Right atrium auricular region (tissue), 2 donors: ENCODE data around the gene SNX19. TPM values are rescaled to one million over a fixed set of nuclear protein-coding genes. Genes with fewer than 3 reads are reported as not detected.

ENCODE experiments used
- DNase-seq: peaks from one replicate; pipeline ENCODE4 v3.0.0-alpha.2; 2019; ENCODE audit warnings: low spot score
- H3K27ac ChIP-seq, 2 donors: fragments of 200-600 bp; sonication (generic); 1 replicate in 1 of 2; 2 replicates in 1 of 2; pipeline ENCODE4 v1.5.1; 2016 to 2019
- H3K27me3 ChIP-seq, 2 donors: fragments of 200-600 bp; sonication (generic); one replicate each; pipeline versions ENCODE4 v1.5.1 to v1.6.0; 2017 to 2019
- H3K36me3 ChIP-seq: fragments of 200-600 bp; sonication (generic); one replicate; pipeline ENCODE4 v1.5.1; 2016
- H3K4me1 ChIP-seq, 2 donors: fragments of 200-600 bp; sonication (generic); one replicate each; pipeline versions ENCODE4 v1.5.1 to v1.6.0; 2017 to 2019
- H3K4me3 ChIP-seq, 2 donors: fragments of 200-600 bp; sonication (generic); 1 replicate in 1 of 2; 2 replicates in 1 of 2; pipeline ENCODE4 v1.5.1; 2017 to 2019; ENCODE audit warnings: mild to moderate bottlenecking in 1 of 2, moderate library complexity in 1 of 2
- H3K9me3 ChIP-seq, 2 donors: fragments of 200-600 bp; sonication (generic); one replicate each; pipeline ENCODE4 v1.5.1; 2019
- CTCF ChIP-seq, 2 donors: fragments of 200-600 bp; sonication (generic); IDR thresholded peaks; one replicate each; pipeline ENCODE4 v1.5.1; 2019; ENCODE audit warnings: antibody characterized with exemption in 2 of 2
- total RNA-seq, 2 donors: library from RNA; depleted of rRNA; stranded (reverse); fragments of >200 nt; gene quantifications; one replicate each; pipeline ENCODE4 v1.1.0, GENCODE V29; 2016

Gene SNX19
- total RNA-seq, result 10 to 100 TPM; 66.9 to 85.1 TPM

- Histone ChIP-seq H3K4me1 (peaks cover 0 to 36% of the 10 kb centered on the region in 2 donors), H3K9me3 (no peaks in the 10 kb centered on the region), H3K27me3 (no peaks in the 10 kb centered on the region), H3K4me3 (peak within 1 kb of the TSS; percentile 68 to 91), H3K27ac (peak within 1 kb of the TSS; percentile 77 to 82), H3K36me3 (peaks cover 6% of the 10 kb centered on the region)
- TF ChIP-seq CTCF (IDR thresholded peaks at IDR 0.05), result peak; percentile 96 to 99
- peak; percentile 90 for DNase-seq
Observed at GRCh38 chr11:130916238-130916855, at the start of gene SNX19. Gene SNX19 (minus strand): TSS chr11:130916479. CDS start chr11:130915939, 540 bp downstream.

- Histone ChIP-seq H3K4me1 (no peaks in the 10 kb centered on the region), H3K27ac (no peak overlapping the region), H3K9me3 (peaks cover 0 to 12% of the 10 kb centered on the region in 2 donors), H3K36me3 (no peaks in the 10 kb centered on the region), H3K4me3 (no peak overlapping the region), H3K27me3 (no peaks in the 10 kb centered on the region)
- TF ChIP-seq CTCF (IDR thresholded peaks at IDR 0.05), result no peak
- DNase-seq, result no peak
Observed at GRCh38 chr11:130964058-130964792, 47.9 kb upstream of the SNX19 start.

GRCh38 chr11:130947889-130948288 is 31.6 kb upstream of the SNX19 start:
- no peaks in the 10 kb centered on the region for H3K27me3 ChIP-seq
- no peaks in the 10 kb centered on the region for H3K36me3 ChIP-seq
- DNase-seq, result no peak
- no peak overlapping the region for H3K4me3 ChIP-seq
- no peak overlapping the region for H3K27ac ChIP-seq
- H3K9me3 ChIP-seq, result no peaks in the 10 kb centered on the region
- no peaks in the 10 kb centered on the region for H3K4me1 ChIP-seq
- TF ChIP-seq CTCF (IDR thresholded peaks at IDR 0.05), result no peak

- Histone ChIP-seq H3K27ac (no peak overlapping the region), H3K36me3 (no peaks in the 10 kb centered on the region), H3K9me3 (no peaks in the 10 kb centered on the region), H3K4me1 (no peaks in the 10 kb centered on the region), H3K4me3 (no peak overlapping the region), H3K27me3 (no peaks in the 10 kb centered on the region)
- no peak for DNase-seq
- TF ChIP-seq CTCF (IDR thresholded peaks at IDR 0.05), result no peak
Observed at GRCh38 chr11:130947481-130947880, 31.2 kb upstream of the SNX19 start.

GRCh38 chr11:130947058-130947457 is 30.8 kb upstream of the SNX19 start:
- Histone ChIP-seq H3K4me3 (no peak overlapping the region), H3K4me1 (no peaks in the 10 kb centered on the region), H3K27me3 (no peaks in the 10 kb centered on the region), H3K36me3 (no peaks in the 10 kb centered on the region), H3K9me3 (no peaks in the 10 kb centered on the region), H3K27ac (no peak overlapping the region)
- no peak for DNase-seq
- TF ChIP-seq CTCF (IDR thresholded peaks at IDR 0.05), result no peak
